ENCODE data around the gene RPL29.

Gene RPL29

DNA sequence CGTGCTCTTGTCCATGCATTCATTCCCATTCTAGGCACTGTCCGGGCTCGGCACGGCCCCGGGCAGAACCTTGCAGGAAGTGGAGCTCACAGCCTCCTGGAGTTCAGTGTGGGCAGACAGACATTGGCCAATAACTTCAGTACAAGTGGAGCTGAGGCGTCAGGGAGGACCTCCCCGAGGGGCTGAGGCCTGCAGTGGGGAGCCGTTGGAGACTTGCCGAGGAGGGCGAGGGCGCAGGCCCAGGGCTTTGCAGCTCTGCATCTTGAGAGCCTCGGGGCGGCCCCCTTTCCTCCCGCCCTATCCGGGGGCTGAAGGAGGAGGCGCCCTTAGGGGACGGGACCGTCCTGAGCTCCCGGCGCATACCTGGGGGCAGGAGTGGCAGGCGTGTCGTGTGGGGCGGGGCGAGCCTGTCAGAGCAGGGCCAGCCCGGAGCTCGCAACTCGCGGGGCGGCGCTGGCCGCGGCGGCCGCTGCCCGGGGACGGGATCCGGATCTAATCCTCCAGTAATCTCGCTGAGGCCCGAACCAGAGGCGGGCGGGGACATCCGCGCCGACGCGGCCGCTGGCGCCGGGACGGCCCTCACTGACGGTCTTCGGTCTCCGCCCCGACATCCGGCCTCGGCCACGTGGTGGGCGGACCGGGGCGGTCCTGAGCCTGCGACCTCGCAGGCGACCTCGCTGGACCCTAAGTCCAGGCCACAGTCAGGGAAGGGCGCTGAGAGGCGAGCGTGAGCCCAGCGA, 12.7 kb downstream of the RPL29 start, which contains the start of gene ACY1:
Gene ACY1, plus strand, starts transcription at position 698 of the 740 bp plus-strand sequence. CDS start 530 bp downstream, outside the sequence.
- DNase-seq (ENCODE audit: low read depth), result peak; percentile 92

DNA sequence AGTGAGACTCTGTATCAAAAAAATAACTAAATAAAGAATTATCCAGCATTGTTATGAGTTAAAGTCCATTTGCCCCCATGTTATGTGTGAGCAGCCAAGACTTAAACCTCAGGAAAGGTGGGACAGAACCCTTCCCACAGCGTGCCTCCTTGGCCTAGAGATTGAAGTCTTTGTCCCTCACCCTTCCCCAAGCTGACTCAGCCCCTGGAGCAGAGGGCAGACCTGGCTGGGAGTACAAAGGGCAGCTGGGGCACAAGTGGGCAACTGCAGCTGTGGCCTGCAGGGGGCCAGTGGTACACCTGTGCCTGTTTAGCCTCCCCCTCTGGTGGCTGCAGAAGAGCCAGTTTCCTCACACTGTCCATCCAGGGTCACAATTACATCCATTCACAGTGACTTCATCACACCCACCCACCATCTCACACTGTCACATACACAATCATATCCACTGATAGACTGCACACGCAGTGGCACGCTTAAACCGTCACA, 13.3 kb downstream of the RPL29 start:
- DNase-seq (ENCODE audit: low read depth), result no peak

DNA sequence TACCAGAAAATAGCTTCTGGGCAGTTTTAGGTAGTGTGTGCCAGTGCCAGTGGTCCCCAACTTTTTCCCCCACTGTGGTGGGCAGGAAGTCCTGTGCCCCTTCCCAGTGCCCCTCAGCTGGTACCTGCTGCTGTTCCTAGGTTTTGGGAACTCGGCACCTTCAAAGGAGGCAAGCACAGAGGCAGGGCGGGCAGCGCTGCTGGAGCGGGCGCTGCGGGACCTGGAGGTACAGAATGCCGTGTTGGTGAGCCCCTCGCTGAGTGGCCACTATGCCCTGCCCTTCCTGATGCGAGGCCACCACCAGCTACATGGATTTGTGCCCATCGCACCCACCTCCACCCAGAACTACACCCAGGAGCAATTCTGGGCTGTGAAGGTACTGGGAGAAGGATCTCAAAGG, 15.4 kb downstream of the RPL29 start:
- no peak for DNase-seq (ENCODE audit: low read depth)

DNA sequence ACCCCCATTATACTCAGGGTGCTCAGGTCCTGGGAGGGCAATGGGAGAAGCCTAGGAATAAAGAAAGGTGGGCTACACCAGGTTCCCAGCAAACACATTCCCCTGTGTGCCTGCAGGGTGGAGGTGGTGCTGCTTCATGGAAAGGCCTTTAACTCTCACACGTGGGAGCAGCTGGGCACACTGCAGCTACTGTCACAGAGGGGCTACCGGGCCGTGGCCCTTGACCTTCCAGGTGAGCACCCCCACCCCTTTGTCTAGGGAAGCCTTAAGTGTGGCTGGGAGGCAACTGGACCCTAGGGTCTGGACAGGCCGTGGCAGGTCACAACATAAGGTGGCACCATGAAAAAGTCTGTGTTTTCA, 17.6 kb downstream of the RPL29 start:
- DNase-seq (ENCODE audit: low read depth), result no peak

DNA sequence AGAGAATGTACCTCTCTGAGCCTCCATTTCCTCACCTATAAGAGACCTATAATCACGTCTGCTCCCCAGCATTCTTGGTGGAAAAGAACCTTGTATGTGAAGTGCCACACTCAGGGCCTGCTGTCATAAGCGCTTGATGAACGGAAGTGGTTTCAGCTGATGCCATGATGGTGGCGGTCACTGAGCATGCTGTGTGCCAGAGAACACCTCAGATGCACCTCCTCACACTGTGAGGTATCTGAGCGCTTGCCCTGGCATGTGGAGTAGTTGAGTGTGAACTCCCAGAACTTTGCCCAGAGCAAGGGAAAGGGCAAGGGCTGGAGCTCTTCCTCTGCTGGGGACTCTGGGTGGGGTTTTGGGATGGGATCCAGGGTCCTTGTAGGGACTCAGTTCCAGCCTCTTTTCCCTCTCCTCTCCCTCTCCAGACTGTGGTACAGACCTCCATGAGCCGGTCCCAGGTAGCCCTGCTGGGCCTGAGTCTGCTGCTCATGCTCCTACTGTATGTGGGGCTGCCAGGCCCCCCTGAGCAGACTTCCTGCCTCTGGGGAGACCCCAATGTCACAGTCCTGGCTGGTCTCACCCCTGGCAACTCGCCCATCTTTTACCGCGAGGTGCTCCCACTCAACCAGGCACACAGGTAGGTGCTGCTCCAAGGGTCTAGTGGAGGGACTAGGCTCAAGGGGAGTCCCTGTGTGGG, 18.1 kb downstream of the RPL29 start:
- no peak for DNase-seq (ENCODE audit: low read depth)

DNA sequence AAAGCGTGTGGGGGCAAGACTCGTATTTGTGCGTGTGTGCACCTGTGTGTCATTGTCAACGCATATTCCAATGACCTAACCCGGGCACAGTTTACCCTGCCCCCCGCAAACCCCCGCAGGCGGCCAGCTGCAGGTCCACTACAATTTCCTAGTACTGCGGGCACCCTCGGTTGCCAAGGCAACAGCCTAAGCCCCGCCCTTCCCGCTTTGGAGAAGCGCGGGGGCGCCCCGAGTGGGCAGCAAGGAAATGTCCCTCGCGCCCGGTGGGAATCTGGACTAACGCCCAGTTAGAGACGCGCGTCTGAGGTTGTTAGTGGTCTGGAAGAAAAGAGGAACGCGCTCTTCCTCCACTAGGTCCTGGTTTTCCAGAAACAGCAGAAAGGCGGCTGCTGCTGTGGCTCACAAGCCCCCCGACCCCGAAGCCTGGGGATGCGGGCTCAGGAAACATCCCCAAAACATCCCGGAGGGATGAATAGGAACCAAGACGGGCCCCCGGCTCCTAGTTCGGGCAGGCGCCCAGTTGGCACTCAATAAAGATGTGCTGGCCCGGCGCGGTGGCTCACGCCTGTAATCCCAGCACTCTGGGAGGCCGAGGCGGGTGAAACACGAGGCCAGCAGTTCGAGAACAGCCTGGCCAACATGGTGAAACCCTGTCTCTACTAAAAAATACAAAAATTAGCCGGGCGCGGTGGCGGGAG, 19.7 kb downstream of the RPL29 start:
- peak; percentile 58 for DNase-seq (ENCODE audit: low read depth)

DNA sequence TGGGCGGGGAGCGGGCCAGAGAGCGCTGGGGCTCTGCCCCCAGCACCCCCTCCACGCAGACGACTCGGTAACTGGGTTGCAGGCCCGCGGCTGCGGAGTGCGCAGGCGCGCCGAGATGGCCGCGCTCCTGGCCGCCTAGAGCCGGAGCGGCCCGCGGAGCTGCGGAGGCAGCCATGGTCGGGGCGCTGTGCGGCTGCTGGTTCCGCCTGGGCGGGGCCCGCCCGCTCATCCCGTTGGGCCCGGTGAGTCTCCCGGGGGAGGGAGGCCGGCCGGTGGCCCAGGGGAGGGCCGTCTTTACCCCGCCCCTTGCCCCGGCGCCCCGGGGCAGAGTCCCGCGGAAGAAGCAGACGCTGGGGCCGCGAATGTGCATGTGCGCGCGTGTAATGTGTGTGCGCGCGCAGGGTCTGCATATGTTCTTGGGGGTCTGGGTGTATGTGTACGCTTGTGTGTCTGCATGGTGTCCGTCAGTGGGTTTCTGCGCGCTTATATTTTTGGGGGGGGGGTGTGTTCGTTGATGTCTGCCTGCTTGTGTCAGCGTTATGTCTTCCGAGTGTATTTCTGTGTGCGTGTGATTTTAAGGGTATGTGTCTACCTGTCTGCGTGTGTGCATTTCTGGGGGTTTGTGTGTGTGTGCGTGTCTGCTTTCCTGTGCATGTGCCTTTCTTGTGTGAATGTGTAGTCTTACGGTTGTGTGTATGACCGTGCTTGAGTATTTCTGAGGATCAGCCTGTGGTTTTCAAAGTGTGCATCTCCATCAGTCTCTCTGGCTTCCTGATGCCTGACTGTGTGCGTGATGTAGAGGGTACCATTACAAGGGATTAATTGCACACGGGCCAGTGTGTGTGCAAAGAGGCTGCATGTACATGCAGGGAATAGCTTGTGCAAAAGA, 20.5 kb downstream of the RPL29 start, which contains the start of gene ABHD14A:
Gene ABHD14A, plus strand, starts transcription at position 102 of the 889 bp plus-strand sequence. Its CDS starts 72 bp downstream, at position 174.
- peak; percentile 63 for DNase-seq (ENCODE audit: low read depth)

DNA sequence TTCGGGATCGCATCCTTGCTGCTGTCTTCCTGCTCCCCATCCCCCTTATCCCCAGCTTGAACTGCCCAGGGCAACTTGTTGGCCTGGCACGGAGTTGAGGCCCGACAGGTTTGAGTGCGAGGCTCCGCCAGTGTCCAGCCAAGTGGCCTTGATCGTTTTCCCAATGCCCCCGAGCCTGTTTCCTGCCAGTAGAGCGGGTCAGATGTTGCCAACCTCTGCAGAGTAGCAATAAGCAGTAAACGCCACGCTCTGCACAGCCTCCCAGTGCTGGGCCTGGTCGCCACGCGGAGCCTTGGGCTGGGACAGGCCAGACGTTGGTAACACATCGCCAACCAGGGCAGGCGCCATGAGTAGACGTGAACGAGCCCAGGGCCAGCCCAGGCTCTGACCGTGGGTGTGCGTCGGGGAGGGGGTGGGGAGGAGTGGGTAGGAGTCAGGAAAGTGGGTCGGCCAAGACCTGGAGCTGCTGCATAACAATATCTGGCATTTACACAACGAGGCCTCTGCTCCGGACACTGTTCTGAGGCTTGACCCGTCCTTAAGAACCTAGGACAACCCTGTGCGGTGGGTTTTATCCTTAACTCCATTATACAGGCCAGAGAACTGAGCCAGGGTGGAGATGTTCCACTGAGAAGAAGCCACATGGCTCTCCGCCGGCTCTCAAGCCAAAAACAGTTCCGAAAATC, 21.3 kb downstream of the RPL29 start:
- no peak for DNase-seq (ENCODE audit: low read depth)

DNA sequence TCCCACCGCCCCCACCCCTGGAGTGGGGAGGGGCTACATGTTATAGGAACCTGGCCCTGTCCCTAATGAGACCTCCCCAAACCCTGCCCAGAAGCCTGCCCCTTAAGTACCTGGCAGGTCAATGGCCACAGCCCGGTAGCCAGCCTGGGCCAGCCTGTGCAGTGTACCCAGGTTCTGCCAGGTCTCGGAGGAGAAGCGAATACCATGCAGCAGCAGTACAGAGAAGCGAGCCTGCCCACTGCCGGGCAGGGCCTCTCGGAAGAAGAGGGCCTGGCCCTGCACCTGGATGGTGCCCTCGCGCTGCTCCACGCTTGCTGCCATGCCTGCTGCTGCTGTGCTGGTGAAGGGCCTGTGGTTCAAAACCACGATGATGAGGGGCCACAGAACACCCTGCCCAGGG, 24.3 kb downstream of the RPL29 start:
- DNase-seq (ENCODE audit: low read depth), result no peak

DNA sequence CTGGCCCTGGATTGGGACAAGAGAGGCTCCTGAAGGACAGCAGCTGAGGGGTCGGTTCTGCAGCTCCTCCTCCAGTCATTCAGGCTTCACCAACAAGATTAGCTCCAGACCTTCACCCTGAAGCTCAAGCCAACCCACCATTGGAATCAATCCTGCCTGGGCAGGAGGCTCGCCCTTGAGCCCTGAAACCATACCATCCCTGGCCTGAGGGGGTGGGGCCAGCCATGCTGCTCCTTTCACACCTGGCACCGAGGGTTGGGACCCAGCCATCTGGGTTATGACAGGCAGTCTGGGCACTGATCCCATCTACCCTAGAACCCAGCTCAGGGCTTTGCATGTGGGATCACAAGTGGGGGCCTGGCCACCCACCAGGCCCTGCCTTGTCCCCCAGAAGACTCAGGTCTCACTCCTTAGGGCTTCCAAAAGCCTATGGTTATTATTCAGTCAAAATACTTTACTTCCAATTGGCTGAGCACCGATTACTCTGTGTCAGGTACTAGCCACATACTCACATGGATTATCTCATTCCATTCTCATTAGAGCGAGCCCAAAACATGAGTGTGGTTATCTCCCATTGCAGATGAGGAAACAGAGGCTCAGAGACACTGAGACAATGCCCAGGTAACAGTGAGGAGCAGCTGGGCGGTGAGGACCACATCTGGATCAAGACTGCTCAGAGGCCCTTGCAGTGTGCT, 24.9 kb downstream of the RPL29 start:
- no peak for DNase-seq (ENCODE audit: low read depth)

DNA sequence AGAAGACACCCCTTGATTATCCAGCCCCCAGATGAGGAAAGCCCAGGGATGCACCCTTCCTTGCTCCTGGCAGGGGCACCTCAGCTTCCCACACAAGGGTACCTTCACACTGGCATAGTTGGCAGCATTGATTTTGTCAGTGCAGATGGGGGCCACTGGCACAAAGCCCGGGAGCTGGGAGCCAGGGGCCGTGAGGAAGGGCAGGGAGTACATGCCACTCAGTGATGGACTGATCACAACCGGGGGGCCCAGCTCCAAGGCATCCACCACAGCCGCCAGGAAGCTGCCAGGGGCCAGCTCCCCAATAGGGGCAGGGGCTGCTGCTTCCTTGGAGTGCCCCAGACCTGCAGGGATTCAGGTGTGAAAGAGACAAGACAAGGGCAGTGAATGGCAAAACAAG, 25.9 kb downstream of the RPL29 start:
- no peak for DNase-seq (ENCODE audit: low read depth)

DNA sequence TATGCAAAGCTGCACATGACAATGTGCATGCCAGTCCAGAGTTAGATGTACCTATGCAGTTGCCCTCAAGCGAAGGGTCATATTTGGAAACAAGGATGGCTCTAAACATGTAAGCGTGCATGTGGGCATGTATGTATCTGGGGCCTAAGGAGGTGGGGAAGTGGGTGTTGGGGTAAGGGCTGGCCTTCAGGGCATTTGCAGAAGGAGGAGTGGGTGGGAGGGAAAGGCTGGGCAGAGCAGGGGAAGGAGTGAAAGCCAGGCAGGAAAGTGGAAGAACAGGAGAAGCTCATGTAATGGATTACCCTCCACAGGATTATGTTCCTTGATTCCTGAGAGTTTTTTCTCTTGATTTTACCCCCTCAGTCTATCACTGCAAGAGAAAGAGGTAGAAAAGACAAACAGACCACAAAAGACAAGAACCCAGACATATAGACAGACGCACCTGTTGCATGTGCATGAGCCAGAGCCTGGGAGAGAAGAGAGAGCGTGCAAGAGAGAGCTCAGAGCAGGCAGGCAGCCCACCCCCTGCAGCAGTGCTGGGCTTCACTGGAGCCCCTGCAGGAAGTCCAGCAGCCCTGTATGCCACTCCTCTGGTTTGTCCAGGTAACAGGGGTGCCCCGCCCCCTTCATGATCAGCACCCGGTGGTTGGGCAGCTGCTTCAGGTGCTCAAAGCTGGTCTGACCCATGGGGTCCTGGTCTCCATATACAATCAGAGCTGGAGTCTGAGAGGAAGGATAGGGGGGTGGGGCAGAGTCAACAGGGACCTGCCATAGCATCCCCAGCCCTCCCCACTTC, 26.6 kb downstream of the RPL29 start:
- DNase-seq (ENCODE audit: low read depth), result no peak

DNA sequence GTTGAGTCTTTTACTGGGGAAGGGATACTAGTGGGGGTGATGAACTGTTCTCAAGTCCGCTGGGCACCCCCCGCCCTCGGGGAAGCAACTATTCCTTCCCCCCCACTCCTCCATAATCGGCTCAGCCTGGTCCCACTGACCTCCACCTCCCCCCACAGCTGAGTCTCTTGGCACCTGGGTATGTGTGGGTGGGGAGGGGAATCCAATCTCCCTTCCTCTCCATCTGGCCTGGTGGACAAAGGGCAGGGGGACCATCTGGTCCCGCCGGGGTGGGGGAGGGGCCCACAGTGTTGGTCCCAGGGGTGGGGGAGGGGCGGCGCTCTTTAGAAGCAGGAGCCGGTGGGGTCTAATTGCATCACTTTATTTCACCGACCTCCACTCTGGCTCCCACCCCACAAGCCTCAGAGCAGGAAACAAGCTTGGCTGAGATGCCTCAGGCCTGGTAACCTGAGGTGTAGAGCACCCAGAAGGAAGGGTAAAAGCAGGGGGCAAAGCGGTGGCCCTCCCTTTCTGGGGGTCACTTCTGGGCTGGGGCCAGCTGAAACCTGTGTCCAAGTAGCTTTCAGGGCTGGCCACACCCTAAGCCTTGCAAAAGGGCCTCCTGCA, 27.4 kb downstream of the RPL29 start:
- no peak for DNase-seq (ENCODE audit: low read depth)

DNA sequence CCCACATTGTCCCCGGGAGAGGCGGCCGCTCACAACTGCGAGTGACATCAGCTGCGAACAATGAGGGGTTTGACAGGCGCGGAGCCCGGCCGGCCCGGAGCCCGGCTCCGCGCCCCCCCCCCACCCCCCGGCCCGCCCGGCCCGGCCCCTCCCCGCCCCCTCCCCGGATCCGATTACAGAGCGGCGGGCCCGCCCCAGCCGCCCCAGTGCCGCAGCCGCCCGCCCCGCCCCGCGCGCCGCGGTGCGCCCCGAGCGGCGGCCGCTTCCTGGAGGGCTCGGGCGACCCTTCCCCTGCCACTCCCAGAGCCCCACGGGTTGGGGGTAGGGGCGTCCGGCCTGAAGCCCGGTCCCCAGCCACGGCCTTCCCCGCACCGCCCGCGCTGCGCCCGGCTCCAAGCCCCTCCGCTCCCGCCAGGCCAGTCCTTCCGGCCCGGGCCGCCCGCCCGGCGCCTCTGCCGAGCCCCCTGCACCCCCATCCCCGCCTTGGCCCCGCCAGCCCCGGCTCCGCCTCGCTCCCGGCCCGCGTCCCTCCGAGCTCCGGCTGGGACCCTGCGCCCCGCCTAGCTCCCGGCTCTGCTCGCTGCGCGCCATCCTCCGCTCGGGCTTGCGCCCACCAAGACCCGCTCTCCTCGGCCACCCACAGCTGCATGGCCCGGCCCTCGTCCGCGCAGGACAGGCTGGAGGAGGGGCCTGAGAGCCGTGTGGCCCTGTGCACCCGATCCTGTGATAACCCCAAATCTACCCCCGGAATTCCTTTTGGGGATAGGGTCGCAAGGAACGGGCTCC, 28.1 kb downstream of the RPL29 start, which contains the start of gene PCBP4:
Gene PCBP4, minus strand, starts transcription at position 71 of the 786 bp plus-strand sequence. CDS start 6,214 bp downstream, outside the sequence.
- DNase-seq (ENCODE audit: low read depth), result peak; percentile 47

DNA sequence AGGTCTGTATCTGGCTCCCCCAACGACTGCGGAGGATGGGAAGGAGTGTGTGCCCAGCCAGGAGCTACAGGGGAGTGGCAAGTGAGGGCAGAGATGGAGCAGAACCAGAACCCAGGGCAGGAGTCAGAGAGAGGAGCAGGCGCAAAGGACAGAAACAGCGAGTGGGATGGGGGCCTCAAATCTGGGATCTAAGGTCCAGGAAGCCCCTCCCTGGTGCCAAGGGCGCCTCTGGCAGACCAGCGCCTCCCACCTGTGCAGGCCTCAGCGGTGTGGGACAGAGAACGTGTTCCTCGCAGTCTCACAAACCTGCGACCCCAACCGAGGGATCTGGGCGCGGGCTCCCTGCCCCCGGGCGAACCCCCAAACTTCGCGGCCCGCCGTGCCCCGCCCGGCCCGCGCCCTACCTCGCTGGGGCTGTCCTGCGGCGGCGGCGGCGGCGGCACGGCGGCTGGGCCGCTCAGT, 28.7 kb downstream of the RPL29 start:
- no peak for DNase-seq (ENCODE audit: low read depth)

DNA sequence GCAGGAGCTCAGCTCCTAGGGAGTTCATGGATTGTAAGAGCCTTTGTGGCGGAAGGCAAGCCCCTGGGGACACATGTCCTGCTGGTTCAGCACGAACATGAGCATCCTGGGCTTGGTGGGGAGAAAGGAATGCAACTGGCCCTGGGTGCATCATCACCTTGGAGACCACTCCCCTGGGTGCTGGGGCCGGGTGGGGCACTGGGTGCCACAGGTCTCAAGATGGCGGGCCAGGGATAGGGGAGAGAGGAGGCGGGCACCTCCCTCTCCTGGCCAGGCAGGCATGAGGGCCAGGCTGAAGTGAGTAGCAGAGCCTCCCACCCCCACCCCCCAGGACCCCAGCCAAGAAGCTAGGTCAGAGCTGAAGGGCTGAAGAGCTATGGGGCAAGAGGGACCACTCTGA, 29.2 kb downstream of the RPL29 start:
- no peak for DNase-seq (ENCODE audit: low read depth)

DNA sequence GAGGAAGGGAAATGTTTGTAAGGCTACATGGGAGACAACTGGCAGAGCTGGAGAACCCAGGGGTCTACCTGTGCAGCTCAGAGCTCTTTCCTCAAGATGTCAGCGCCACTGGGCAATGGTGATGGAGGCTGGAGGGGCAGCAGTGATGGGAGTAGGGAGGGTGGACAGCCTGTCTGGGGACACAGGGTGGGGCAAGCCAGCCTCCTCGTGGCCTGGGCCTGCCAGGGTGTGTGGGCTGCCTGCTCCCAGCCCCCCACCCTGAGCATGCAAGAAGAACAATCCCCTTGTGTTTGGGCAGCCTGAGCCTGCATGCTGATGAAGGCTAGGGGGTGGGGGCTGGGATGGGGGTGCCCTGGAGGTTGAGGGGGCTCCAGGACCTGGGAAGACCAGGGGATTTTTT, 29.7 kb downstream of the RPL29 start:
- DNase-seq (ENCODE audit: low read depth), result no peak

DNA sequence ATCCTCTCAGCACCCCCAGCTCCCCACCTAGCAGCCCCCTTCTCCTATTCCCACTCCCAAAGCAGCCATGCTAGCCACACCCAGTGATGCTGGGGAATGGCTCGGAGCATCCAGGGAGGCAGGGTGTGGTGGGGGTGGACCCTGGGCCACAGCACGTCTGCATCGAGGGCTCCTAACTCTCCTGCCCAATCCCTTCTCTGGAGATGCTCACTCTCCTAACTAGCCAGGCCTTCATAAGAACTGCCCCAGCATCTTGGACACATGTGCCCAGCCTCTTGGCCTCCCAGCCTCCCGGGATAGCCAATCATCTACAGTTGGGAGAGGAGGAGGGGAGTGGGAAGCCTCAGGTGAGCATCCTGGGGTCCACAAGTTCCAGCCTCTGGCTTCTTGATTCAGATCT, 31.2 kb downstream of the RPL29 start:
- DNase-seq (ENCODE audit: low read depth), result no peak

Data from fibroblast of gingiva (primary cell).